Esophagus muscularis mucosa (tissue), 4 donors: Measurements from ENCODE around the gene AUTS2. TPM values are rescaled to one million over a fixed set of nuclear protein-coding genes. Genes with fewer than 3 reads are reported as not detected.

Experiments
- DNase-seq: peaks from one replicate; pipeline ENCODE4 v3.0.0-alpha.2; 2017; ENCODE audit errors: extremely low spot score
- H3K27ac ChIP-seq, 4 donors: fragments of 200-600 bp; sonication (generic); replicated peaks in 1 of 4; 1 replicate in 3 of 4; 2 replicates in 1 of 4; pipeline ENCODE4 v1.5.1; 2016 to 2019; ENCODE audit warnings: mild to moderate bottlenecking in 1 of 4
- H3K27me3 ChIP-seq, 4 donors: fragments of 200-600 bp; sonication (generic); one replicate each; pipeline versions ENCODE4 v1.5.1 to v1.6.0; 2016 to 2019
- H3K36me3 ChIP-seq, 4 donors: fragments of 200-600 bp; sonication (generic); one replicate each; pipeline ENCODE4 v1.5.1; 2016 to 2019
- H3K4me1 ChIP-seq, 4 donors: fragments of 200-600 bp; sonication (generic); one replicate each; pipeline ENCODE4 v1.5.1; 2016 to 2019
- H3K4me3 ChIP-seq, 4 donors: fragments of 200-600 bp; sonication (generic); 1 replicate in 2 of 4; 2 replicates in 2 of 4; pipeline ENCODE4 v1.5.1; 2016 to 2019; ENCODE audit warnings: mild to moderate bottlenecking in 4 of 4, moderate library complexity in 1 of 4
- H3K9me3 ChIP-seq, 4 donors: fragments of 200-600 bp; sonication (generic); 1 replicate in 3 of 4; 2 replicates in 1 of 4; pipeline ENCODE4 v1.5.1; 2016 to 2019
- CTCF ChIP-seq, 3 experiments: fragments of 200-600 bp in 2 of 3; fragments of 450-650 bp in 1 of 3; sonication (generic) in 2 of 3; IDR thresholded peaks; one replicate each; pipeline ENCODE4 v1.5.1; 2017 to 2019; ENCODE audit warnings: antibody characterized with exemption in 3 of 3, mild to moderate bottlenecking in 2 of 3, moderate library complexity in 1 of 3
- EP300 ChIP-seq: sonication (generic); formaldehyde crosslinking; IDR thresholded peaks from one replicate; pipeline ENCODE4 v1.6.1; 2017; ENCODE audit warnings: antibody characterized with exemption
- POLR2A ChIP-seq: fragments of 450-650 bp; IDR thresholded peaks from one replicate; pipeline ENCODE4 v1.6.1; 2017; ENCODE audit warnings: antibody characterized with exemption, moderate library complexity, mild to moderate bottlenecking, low read depth
- POLR2AphosphoS5 ChIP-seq, 2 donors: sonication (generic); formaldehyde crosslinking; IDR thresholded peaks; one replicate each; pipeline ENCODE4 v1.6.1; 2017; ENCODE audit warnings: antibody characterized with exemption in 2 of 2
- WGBS: methylation state at CpG from one replicate; pipeline ENCODE4 v1.1.5; 2018; 5-methylcytosine and 5-hydroxymethylcytosine counted together
- intact Hi-C: fragments of 100-400 bp; cut with DNase I; formaldehyde crosslinking; loops from one replicate; pipeline ENCODE4 v1.15.1; 2023
- total RNA-seq, 4 donors: library from RNA; depleted of rRNA; stranded (reverse); fragments of >200 nt; gene quantifications; one replicate each; pipeline versions ENCODE4 v1.1.0 to v1.2.1, GENCODE V29; 2016

AUTS2 gene
- total RNA-seq, 4 donors from 2014 or later = 18.5 to 44.9 (median 34.2) TPM

DNA sequence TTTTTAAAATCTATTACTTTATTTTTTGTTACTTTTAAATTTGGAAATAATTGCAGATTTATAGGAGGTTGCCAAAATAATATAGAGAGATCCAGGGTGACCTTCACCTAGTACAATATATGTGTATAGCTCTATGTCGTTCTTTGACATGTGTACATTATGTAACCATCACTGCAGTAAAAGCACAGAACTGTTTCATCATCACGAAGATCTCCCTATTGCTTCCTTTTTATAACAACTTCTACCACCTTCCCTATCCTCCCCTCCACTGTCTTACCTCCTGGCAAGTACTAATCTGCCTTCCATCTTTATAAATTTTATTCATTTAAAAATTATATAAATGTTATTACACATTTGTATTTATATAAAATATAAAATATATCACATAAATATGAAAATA is 251.0 kb downstream of the AUTS2 start:
- DNase-seq = no peak
- Histone ChIP-seq H3K4me3 (no peak overlapping the region), H3K27me3 (no peaks in the 10 kb centered on the region), H3K36me3 (no peaks in the 10 kb centered on the region), H3K9me3 (no peaks in the 10 kb centered on the region), H3K27ac (no peak overlapping the region), H3K4me1 (peaks cover 0 to 29% (median 13%) of the 10 kb centered on the region in 4 donors)
- intact Hi-C loops = no loop called here
- 74% methylated on average over 2 of the region's 2 CpGs for WGBS
- TF ChIP-seq POLR2A (no peak), EP300 (no peak), POLR2AphosphoS5 (IDR thresholded peaks at IDR 0.05) (no peak), CTCF (IDR thresholded peaks at IDR 0.05) (no peak)

GRCh38 chr7:69857014-69857413 is 258.7 kb downstream of the AUTS2 start:
- Histone ChIP-seq H3K4me1 (peaks cover 0 to 40% (median 29%) of the 10 kb centered on the region in 4 donors), H3K9me3 (no peaks in the 10 kb centered on the region), H3K4me3 (no peak overlapping the region), H3K27me3 (no peaks in the 10 kb centered on the region), H3K36me3 (no peaks in the 10 kb centered on the region), H3K27ac (no peak overlapping the region)
- TF ChIP-seq CTCF (IDR thresholded peaks at IDR 0.05) (no peak), EP300 (no peak), POLR2AphosphoS5 (IDR thresholded peaks at IDR 0.05) (no peak), POLR2A (no peak)
- intact Hi-C loops = no loop called here
- WGBS = 85% methylated on average over 4 of the region's 6 CpGs
- no peak for DNase-seq

DNA sequence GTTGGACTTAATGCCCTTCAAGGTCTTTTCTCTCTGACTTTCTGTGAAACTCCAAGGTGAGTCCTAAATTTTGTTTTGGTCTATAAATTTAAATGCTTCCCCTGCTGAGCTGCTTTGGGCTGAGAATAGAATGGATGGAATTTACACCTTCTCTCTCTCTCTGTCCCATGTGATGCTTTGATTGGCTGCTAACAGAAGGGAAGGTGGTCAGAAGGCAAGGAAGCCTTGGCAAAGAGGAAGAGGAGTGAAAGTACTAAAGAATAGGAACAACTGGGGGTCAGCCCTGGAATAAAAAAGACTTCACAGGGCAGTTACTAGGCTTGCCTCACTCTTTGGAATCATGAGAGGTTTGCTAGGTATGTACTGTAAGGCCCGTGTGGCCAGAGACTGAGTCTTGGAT is 260.2 kb downstream of the AUTS2 start:
- H3K9me3 ChIP-seq = no peaks in the 10 kb centered on the region
- no peak for DNase-seq
- H3K27ac ChIP-seq = no peak overlapping the region
- H3K4me3 ChIP-seq = no peak overlapping the region
- no peaks in the 10 kb centered on the region for H3K27me3 ChIP-seq
- H3K4me1 ChIP-seq = peaks cover 5 to 53% (median 41%) of the 10 kb centered on the region in 4 donors
- H3K36me3 ChIP-seq = no peaks in the 10 kb centered on the region
- TF ChIP-seq CTCF (IDR thresholded peaks at IDR 0.05) (no peak), POLR2AphosphoS5 (IDR thresholded peaks at IDR 0.05) (no peak), POLR2A (no peak), EP300 (no peak)
- intact Hi-C loops = no loop called here
- WGBS = 100% methylated on average over 1 of the region's 1 CpG

- intact Hi-C loops = no loop called here
- no peak overlapping the region for H3K27ac ChIP-seq
- no peaks in the 10 kb centered on the region for H3K9me3 ChIP-seq
- no peaks in the 10 kb centered on the region for H3K36me3 ChIP-seq
- no peak for DNase-seq
- WGBS = 50% methylated on average over 1 of the region's 1 CpG
- no peaks in the 10 kb centered on the region for H3K27me3 ChIP-seq
- TF ChIP-seq CTCF (IDR thresholded peaks at IDR 0.05) (no peak), POLR2A (no peak), POLR2AphosphoS5 (IDR thresholded peaks at IDR 0.05) (no peak), EP300 (no peak)
- H3K4me1 ChIP-seq = peaks cover 5 to 62% (median 46%) of the 10 kb centered on the region in 4 donors
- no peak overlapping the region for H3K4me3 ChIP-seq
These were observed 261.1 kb downstream of the AUTS2 start for GRCh38 chr7:69859342-69859741.

GRCh38 chr7:69860486-69860885 is 262.2 kb downstream of the AUTS2 start:
- peaks cover 5 to 69% (median 48%) of the 10 kb centered on the region in 4 donors for H3K4me1 ChIP-seq
- 96% methylated on average over 3 of the region's 3 CpGs for WGBS
- no peaks in the 10 kb centered on the region for H3K36me3 ChIP-seq

More at GRCh38 chr7:69860486-69860885, 262.2 kb downstream of the AUTS2 start:
- Histone ChIP-seq H3K27ac (no peak overlapping the region), H3K4me3 (no peak overlapping the region), H3K9me3 (no peaks in the 10 kb centered on the region), H3K27me3 (no peaks in the 10 kb centered on the region)
- TF ChIP-seq POLR2AphosphoS5 (IDR thresholded peaks at IDR 0.05) (no peak), EP300 (no peak), CTCF (IDR thresholded peaks at IDR 0.05) (no peak), POLR2A (no peak)
- intact Hi-C loops = no loop called here
- DNase-seq = no peak
